Anterior cingulate cortex (tissue), 58 donors: ENCODE measurements around the gene COX14.
A peak's percentile ranks its signal among the peaks of the same experiment; 100 is the strongest.
"Not testable (repeated sequence)": the region's sequence is repeated elsewhere in the genome, so short reads cannot be mapped to it uniquely, and the experiment has no call there.

Experiments used
- DNase-seq, 58 donors: peaks; one replicate each; lab custom pipeline; 2025; lab: John Stamatoyannopoulos, UW

The COX14 gene

DNA sequence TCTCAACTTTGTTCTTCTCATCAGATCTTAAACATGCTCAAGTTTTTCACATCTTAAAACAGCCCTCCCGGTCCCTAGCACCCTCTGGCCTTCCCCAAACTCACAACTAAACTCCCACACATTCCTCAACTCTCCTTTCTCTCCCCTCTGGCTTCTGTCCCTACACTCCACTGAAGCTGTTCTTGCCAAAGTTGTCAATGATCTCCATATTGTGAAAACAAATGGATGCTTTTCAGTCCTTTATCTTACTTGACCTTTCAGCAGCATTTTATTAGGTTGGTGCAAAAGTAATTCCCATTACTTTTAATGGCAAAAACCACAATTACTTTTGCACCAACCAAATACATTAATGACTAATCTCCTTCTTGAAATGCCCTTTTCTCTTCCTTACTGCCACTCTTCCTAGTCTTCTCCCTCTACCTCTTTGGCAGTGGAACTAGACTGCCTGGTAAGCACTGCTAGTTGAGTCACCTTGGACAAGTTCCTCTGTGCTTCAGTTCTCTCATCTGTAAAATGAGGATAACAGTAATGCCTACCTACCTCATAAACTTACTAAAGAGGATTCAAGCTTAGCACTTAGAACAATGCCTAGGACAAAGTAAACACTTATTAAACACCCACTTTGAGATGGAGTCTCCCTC, 39.1 kb downstream of the COX14 start:
- no peak for DNase-seq

- not testable (repeated sequence) for DNase-seq
Observed at GRCh38 chr12:50154947-50155346, 42.9 kb downstream of the COX14 start.

DNA sequence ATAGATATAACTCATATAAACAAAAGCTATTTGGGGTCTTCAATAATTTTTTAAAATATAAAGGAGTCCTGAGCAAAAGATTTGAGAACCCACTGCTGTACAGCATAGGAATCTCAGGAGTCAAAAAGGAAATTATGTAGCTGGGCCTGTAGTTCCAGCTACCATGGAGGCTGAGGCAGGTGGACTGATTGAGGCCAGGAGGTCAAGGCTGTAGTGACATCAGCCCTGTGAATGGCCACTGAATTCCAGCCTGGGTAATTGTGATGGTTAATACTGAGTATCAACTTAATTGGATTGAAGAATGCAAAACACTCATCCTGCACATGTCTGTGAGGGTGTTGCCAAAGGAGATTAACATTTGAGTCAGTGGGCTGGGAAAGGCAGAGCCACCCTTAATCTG, 44.6 kb downstream of the COX14 start:
- DNase-seq = no peak

DNA sequence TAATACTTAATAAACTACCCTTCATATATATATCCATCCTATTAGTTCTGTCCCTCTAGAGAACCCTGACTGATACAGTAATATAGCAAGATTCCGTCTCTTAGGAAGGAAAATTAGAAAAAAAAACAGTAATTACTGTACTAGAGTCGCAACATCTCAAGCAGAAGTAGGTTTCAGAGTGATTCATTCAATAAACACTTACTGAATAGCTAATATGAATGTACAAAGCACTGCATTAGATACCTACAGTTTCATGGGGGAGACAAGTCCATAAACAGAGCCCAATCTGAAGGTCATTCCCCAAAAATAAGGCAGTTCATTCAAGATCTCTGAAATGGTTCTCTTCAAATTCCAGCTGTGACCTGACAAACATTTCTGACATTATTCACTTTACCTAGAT, 45.2 kb downstream of the COX14 start:
- no peak for DNase-seq

- no peak for DNase-seq
Observed at GRCh38 chr12:50160643-50161042, 48.6 kb downstream of the COX14 start.

GRCh38 chr12:50162230-50162629, 50.2 kb downstream of the COX14 start:
- DNase-seq = no peak

GRCh38 chr12:50164963-50165362, 52.9 kb downstream of the COX14 start:
- no peak for DNase-seq

DNA sequence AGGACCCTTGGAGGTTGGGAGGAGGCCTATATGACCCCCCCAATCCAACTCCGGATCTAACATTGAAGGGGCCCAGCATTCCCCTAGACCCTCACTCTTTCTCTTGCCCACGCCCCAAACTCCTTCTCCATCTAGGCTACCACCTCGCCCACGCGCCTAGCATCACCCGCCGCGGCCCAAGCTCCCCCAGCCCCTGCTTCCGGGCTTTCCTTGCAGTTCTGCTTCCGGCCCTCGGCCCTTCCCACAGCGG, 54.7 kb downstream of the COX14 start:
- peak in 7 of 58 donors; percentile 33 to 65 (median 40) for DNase-seq

GRCh38 chr12:50167049-50167828, 55.2 kb downstream of the COX14 start, which contains the start of gene CERS5:
CERS5 (minus strand) TSS chr12:50167369; CDS start chr12:50167297, 72 bp downstream.
- DNase-seq = peak; percentile 73 to 99 (median 96)
